Epidermal melanocyte (primary cell): ENCODE measurements around the gene SDHD.
"Not testable (repeated sequence)": the region's sequence is repeated elsewhere in the genome, so short reads cannot be mapped to it uniquely, and the experiment has no call there.

Experiments used
- DNase-seq: peaks from one replicate; pipeline ENCODE4 v3.0.0; 2011; ENCODE audit warnings: low spot score; ENCODE audit not compliant: insufficient read length

Gene SDHD

DNA sequence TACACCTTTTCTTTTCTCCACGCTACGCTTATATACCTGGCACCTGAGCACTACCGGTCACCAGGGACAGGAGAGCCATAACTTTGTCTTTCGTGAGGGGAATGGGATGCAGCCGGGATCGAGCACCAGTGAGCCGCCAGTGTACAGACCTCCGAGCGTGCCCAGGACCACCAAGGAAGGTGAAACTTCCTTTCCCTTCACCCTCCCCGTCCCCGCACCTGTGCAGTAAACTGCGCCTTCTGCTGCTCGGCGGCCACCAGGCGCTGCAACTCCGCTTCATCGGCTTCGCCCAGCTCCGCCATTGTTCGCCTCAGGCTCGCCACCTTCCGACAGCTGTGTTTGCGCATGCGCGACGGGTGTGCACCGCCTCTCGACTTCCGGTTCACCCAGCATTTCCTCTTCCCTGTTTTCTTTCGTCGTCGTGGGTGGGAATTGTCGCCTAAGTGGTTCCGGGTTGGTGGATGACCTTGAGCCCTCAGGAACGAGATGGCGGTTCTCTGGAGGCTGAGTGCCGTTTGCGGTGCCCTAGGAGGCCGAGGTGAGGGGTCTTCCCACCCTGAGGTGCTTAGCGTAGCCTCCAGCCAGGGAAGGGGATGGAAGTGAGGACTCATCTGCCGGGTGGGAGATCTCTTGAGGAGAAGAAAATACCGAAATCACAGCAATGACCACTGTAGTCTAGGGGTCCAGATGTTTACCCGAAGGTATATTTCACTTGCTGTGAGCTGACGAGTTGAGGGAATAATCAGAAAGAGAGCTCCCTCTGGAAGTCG, at the start of gene SDHD, which contains the start of gene TIMM8B:
Gene SDHD, plus strand, starts transcription at position 452 of the 770 bp plus-strand sequence. Its CDS starts 35 bp downstream, at position 487.
Gene TIMM8B, minus strand, starts transcription at position 335 of the 770 bp plus-strand sequence. Its CDS starts 33 bp downstream, at position 302.
- peak; percentile 90 for DNase-seq

DNA sequence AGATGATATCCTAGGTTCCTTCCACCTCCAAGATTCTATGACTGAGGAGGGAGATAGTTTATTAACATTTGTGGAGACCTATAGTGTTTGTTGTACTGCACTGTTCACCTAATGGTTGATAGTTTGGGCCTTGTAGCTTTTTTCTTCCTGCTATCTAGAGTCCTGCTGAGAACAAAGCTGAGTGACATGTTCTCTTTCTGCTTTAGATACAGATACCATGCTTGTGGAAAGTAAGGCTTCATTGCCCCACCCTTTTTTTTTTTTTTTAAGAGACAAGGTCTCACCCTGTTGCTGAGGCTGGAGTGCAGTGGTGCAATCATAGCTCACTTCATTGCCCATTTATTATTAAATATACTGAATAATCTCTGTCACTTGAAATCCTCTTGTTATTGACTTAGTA, 49.1 kb upstream of the SDHD start:
- DNase-seq, result no peak

DNA sequence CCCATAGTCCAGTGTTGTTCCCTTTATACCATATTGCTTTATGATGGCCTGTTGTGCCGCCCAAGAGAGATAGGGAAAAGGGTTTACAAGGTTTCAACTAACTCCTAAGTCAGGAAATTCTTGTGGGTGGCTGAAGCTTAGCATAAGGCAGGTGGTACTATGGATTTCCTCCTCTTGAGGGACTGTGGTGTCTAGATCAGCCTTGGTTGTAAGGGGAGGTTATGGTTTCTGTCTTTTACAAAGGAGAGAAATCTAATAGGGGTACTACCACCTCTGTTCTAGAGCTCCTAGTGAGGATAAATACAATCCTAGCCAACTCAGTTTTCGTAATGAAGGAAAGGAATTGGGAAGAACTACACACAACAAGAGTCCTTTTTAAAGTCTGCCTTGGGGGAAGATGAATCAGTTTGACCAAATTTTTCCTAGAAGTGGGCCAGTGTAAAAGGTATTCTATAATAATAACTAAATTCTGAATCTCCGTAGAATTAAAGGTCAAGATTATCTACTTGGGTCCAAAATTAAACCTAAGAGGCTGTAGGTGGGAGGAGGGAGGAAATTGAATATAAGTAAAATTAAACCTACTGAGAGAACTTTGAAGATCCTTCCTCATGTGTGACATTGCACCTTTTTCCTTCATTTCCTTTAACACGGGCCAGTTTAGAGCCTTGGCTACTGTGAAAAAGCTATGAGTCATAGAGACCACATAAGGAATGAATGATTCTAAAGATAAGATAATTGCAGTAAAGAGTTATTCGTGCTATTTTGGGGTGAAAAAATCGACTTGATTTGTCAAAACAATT, 44.3 kb upstream of the SDHD start:
- no peak for DNase-seq

DNA sequence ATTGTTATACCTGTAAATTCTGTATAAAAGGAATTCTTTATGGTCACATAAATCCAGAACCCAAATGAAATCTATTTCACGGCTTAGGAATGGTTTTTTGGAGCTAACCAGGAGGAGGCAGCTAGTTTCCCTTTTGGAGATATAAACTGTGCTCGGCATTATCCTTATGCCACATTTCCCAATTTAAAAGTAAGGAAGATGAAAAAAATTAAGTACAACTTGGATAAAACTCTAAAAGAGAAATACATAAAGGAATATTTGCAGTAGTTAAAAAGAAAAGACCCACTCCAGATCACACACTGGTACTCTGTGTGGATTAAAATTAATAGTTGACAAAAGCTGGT, 43.7 kb upstream of the SDHD start:
- no peak for DNase-seq

DNA sequence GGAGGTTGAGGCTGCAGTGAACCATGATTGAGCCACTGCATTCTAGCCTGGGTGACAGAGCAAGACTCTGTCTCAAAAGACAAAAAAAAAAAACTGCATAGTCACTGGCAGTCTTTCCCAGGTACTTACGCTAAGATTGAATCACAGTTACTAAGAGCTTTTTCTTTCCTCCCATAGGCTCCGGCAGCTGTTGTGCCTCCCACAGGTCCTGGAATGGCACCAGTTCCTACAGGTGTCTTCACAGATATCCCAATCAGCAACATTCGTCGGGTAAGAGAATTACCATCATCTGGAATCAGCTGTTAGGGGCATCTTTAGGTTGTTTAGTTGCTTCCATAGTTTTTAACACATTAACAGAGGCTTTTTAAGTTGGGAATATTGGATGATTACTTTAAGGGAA, 41.7 kb upstream of the SDHD start:
- DNase-seq, result no peak

DNA sequence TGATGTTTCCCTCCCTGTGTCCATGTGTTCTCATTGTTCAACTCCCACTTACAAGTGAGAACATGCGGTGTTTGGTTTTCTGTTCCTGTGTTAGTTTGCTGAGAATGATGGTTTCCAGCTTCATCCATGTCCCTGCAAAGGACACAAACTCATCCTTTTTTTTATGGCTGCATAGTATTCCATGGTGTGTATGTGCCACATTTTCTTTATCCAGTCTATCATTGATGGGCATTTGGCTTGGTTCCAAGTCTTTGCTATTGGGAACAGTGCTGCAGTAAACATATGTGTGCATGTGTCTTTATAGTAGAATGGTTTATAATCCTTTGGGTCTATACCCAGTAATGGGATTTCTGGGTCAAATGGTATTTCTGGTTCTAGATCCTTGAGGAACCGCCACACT, 40.0 kb upstream of the SDHD start:
- not testable (repeated sequence) for DNase-seq

DNA sequence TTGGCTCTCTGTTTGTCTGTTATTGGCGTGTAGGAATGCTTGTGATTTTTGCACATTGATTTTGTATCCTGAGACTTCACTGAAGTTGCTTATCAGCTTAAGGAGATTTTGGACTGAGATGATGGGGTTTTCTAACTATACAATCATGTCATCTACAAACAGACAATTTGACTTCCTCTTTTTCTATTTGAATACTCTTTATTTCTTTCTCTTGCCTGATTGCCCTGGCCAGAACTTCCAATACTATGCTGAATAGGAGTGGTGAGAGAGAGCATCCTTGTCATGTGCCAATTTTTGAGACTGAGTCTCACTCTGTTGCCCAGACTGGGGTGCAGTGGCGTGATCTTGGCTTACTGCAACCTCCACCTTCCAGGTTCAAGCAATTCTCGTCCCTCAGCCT, 38.4 kb upstream of the SDHD start:
- not testable (repeated sequence) for DNase-seq

DNA sequence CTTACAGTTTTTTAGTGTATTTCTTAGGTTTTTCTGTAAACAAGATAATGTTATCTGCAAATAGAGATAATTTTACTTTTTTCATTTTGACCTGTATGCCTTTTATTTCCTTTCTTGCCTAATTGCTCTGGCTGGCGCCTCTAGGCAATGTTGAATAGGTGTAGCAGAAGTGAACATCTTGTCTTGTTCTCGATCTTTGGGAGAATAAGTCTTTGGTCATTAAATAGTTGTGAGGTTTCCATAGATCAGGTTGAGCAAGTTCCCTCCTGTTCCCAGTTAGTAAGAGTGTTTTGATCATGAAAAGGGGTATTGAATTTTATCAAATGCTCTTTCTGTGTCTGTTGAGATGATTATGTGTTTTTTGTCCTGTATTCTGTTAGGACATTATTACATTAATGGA, 36.9 kb upstream of the SDHD start:
- DNase-seq, result no peak

DNA sequence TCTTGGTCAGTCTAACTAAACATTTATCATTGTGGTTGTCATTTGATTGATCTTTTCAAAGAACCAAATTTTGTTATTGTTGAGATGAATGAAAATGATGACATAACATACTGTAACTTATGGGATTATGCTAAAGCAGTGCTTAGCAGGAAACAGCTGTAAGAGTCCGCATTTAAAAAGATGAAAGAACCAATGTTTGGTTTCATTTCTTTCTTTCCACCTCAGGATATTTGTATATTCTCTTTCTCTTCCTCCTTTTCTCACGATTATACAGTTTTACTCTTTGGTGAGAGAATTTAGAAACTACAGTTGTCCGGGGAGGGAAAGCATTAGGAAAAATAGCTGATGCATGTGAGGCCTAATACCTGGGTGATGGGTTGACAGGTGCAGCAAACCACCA, 36.0 kb upstream of the SDHD start:
- no peak for DNase-seq

DNA sequence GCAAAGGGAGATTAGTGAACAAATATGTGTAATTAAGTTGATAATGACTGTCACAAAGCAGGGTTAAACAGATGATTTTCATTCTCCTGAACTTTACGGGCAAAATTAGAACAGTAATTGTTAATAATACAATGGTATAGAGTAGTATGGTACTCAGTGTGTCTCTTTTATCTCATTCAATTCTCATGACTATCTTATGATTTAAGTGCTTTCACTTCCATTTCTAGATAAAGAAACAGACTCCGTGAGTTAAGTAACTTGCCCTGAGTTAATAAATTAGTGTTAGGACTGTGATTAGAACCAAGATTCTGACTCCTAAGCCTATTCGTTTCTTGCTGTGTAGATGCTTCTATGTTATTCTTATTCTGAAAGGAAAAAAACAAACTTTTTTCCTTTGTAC, 34.9 kb upstream of the SDHD start:
- no peak for DNase-seq

DNA sequence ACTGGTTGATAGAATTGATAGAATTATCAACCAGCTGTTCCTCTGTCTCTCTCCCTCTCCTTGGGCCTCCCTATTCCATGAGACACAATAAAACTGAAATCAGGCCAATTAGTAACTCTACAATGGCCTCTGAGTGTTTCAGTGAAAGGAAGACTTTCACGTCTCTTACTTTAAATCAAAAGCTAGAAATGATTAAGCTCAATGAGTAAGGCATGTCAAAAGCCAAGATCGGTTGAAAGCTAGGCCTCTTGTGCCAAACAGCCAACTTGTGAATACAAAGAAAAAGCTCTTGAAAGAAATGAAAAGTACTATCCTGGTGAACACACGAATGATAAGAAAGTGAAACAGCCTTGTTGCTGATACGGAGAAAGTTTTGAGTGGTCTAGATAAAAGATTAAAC, 29.5 kb upstream of the SDHD start:
- no peak for DNase-seq

DNA sequence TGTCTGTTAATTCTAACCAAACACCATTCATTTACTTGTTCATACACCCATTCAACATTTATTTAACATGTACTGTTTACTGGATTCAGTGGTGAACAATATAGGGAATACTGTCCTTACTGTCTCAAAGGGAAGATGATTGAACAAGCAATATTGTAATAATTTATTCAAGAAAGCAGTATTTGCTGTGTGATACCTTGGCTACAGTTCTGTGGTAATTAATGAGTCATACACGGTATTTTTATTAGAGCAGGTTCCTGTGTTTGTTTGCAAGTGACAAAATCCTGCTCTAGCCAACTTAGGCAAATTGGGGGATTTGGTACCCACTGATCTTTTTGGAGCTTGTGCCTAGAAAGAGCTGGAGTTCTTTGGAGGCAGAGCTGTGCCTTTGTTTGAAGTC, 28.6 kb upstream of the SDHD start:
- no peak for DNase-seq

DNA sequence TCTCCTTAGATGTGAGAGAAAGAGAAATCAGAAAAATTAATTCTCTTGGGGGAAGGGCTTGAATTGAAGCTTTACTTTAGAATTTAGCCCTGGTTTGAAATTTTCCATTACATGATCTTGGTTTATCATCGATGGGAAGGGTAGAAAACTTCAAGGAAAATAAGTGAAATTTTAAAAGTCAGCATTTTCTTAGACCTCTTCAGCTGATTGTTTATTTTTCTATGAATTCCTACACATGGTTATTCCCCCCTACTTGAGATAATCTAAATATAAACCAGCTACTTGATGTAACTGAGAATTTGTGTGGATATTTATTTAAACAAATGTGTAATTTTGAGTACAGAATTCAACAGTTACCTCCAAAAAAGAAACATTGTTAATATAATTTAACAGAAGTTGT, 23.8 kb upstream of the SDHD start:
- DNase-seq, result no peak

DNA sequence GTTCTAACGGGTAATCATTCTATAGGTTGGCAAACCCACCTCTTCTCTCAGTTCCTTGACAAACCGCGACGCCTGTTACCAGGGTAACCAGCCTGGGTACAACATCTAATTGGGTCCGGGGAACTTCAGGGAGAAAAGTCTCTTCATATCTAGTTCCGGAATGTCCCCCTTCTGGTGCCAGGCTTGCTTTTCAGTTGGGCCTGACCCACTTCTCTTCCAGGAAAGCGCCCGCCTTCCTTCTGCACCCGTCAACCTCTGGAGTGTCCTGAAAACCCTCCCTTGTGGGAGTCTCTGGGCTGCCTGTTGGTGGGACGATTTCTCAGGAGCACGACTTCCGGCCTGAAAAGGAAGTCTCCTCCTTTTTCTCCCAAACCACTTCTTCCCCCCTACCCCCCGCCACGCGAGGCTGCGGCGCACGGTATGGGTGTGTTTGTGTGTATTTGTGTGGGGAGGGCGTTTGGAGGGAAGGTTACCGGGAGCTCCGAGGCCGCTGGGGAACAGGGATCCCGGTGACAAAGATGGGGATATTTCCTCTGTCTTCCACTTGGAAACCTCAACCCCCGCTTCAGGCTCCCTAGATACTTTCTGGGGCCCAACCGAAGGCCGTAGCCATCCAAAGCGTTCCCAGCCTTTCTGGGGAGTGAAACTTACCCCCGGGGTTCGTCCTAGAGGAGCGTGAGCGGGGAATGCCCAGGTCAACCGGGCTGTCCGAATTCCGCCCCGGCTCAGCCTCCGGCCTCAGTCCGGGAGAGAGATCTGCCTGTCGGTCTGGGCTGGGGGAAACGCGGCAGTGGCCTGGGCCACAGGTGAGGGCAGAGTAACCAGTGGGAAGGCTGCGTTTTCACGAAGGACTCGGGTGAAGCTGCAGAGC, 12.5 kb upstream of the SDHD start, which contains the start of the genes NKAPD1 and PIH1D2:
Gene NKAPD1, plus strand, starts transcription at position 359 of the 871 bp plus-strand sequence. CDS start 1,276 bp downstream, outside the sequence.
Gene PIH1D2, minus strand, starts transcription at position 77 of the 871 bp plus-strand sequence. CDS start 843 bp downstream, outside the sequence.
- peak; percentile 81 for DNase-seq

DNA sequence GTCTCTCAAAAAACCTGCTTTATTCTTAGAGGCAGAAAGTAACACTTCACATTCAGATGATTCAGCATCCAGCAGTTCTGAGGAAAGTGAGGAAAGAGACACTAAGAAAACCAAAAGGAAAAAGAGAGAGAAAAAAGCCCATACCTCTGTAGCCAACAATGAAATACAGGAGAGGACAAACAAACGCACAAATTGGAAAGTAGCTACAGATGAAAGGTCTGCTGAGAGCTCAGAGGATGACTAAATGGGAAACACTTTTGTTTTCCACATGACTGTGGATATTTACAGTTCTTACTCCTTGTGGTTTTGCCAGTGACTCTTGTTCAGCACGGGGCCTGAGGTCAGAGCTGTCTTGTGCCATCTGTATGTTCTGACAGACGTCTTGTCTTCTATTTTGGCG, 3.9 kb upstream of the SDHD start:
- DNase-seq, result no peak

DNA sequence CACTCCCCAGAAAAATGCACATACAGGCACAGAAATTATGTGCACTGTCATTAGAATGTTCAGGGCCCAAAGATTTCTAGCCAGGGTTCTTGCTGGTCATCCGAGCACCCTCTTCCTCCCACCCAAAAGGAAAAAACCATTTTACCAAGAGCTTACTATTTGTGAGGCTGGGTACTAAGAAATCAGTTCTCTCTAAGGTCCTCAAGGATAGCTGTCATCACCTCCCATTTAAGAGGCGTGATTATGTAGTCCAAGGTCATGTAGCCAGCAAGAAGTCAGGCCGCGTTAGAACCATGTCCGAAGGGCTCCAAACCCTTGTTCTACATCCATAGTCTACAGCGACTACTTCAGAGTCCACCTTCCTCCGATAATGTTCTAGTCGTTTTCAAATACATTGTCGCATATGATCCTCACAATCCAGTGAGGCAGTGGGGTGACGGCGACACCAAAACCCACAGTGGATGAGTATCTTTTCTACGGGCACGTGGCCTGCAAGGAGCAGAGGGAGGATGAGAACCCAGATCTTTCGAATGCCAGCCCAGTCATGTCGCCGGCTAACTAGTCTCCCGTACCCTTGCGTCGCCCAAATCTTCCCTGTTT, 751 bp upstream of the SDHD start:
- DNase-seq, result no peak

DNA sequence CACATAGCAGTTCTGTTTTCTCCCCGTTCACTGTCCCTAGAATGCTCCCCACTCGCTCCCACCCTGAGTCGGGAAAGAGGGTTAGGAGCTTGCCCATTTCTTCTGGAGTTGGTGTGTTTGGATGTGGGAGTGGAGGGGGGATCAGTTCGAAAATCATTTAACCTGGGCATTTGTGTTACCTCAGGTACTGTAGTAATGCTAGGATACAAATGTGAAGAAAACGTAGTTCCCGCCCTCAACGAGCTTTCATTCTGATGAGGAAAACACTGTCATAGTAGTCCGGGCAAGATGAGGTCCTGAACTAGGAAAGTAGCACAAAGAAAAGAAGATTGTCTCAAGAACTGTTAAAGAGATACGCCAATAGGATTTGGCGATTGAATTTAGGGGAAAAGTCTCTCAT, 539 bp downstream of the SDHD start:
- DNase-seq, result no peak

DNA sequence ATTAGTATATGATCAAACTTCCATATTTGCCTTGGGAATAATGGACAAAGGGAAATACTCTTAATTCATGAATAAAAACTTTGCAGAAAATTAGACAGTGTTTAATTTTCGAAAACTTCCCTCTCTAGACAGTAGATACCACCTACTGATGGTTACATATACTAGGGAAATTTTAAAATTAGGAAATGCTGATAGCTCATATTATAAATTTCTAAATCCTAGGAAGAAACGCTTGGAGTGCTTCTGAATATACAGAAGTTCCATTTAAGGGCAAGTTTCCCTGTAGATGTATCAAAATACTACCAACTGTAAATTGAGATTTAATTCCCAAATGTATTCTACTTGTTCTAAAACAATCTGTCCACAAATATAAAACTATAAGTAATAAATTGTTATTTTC, 8.6 kb downstream of the SDHD start:
- not testable (repeated sequence) for DNase-seq

DNA sequence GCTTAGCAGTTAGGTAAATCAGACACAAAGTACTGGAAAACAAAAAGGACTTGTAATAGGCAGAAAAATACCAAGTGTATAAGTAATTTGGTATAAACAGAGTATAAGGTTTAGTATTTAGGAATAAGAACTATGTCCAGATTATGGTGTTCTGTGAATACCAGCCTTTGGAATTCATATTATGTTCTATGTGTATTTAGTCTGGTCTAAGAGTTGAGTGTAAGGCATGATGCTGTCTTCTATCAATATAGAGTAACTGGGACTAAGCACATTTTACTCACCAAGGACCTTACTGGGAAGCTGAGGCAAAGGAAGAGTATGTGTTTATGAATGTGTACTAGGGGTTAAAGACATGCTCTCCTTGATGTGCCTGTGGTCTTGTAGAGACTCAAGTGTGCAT, 9.5 kb downstream of the SDHD start:
- no peak for DNase-seq

DNA sequence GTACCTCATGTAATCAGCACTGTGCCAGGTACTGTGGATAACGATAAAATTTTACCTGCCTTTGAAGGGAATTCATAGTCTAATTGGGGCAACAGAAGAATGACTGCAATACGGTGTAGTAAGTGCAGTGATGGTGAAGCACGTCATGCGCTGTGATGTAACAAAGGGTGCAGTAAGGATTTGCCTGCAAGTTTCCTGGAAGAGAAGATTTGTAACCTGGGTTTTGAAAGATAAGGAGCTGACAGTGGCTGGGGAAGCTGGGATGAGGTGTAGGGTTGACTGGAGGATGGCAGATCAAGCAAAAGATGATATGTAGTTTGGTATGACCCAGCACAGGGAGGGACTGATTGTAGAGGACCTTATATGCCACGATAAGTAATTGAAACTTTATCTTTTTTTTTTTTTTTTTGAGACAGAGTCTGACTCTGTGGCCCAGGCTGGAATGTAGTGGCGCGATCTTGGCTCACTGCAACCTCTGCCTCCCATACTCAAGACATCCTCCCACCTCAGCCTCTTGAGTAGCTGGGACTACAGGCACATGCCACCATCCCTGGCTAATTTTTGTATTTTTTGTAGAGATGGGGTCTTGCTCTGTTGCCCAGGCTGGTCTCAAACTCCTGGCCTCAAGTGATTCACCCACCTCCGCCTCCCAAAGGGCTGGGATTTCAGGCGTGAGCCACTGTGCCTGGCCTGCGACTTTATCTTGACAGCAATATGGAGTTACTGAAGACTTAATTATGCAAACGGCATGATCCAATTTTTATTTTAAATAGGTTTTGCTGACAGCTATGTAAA, 11.3 kb downstream of the SDHD start:
- DNase-seq, result no peak
